Stimulated activated naive CD8-positive, alpha-beta T cell treated with anti-CD3 and anti-CD28 coated beads, Interleukin-15, Interleukin-2, amounts not matched to agents 100 ng/mL and 50 ng/mL, for 24 hours (primary cell): ENCODE measurements around the gene RENBP.
A peak's percentile ranks its signal among the peaks of the same experiment; 100 is the strongest.

Experiments
- H3K27ac Mint-ChIP-seq: one replicate; pipeline ENCODE4 v1.8.0; 2021; ENCODE audit warnings: mild to moderate bottlenecking, mixed read lengths
- H3K27me3 Mint-ChIP-seq: one replicate; pipeline ENCODE4 v1.8.0; 2021; ENCODE audit warnings: mixed read lengths
- H3K36me3 Mint-ChIP-seq: one replicate; pipeline ENCODE4 v1.8.0; 2021; ENCODE audit warnings: low read depth, mixed read lengths
- H3K4me1 Mint-ChIP-seq: one replicate; pipeline ENCODE4 v1.8.0; 2021; ENCODE audit warnings: low read depth, mixed read lengths
- H3K4me3 Mint-ChIP-seq: one replicate; pipeline ENCODE4 v1.8.0; 2021; ENCODE audit warnings: mild to moderate bottlenecking, mixed read lengths
- H3K9me3 Mint-ChIP-seq: one replicate; pipeline ENCODE4 v1.8.0; 2021; ENCODE audit warnings: mixed read lengths

The RENBP gene

GRCh38 chrX:153966283-153966688, 21.8 kb upstream of the RENBP start:
- Mint-ChIP-seq H3K9me3 (no peaks in the 10 kb centered on the region), H3K4me3 (peak overlapping the region; percentile 92), H3K36me3 (peaks cover 26% of the 10 kb centered on the region), H3K27me3 (no peaks in the 10 kb centered on the region), H3K4me1 (peaks cover 30% of the 10 kb centered on the region), H3K27ac (peak overlapping the region; percentile 86)

GRCh38 chrX:153965406-153965805, 21.0 kb upstream of the RENBP start:
- H3K27me3 Mint-ChIP-seq: no peaks in the 10 kb centered on the region
- H3K27ac Mint-ChIP-seq: peak overlapping the region; percentile 45
- H3K9me3 Mint-ChIP-seq: no peaks in the 10 kb centered on the region
- H3K36me3 Mint-ChIP-seq: peaks cover 32% of the 10 kb centered on the region
- H3K4me3 Mint-ChIP-seq: no peak overlapping the region
- H3K4me1 Mint-ChIP-seq: peaks cover 30% of the 10 kb centered on the region

- Mint-ChIP-seq H3K4me1 (peaks cover 30% of the 10 kb centered on the region), H3K4me3 (no peak overlapping the region), H3K27me3 (no peaks in the 10 kb centered on the region), H3K27ac (no peak overlapping the region), H3K9me3 (no peaks in the 10 kb centered on the region), H3K36me3 (peaks cover 26% of the 10 kb centered on the region)
Observed at GRCh38 chrX:153964105-153964504, 19.7 kb upstream of the RENBP start.

GRCh38 chrX:153963546-153963945, 19.1 kb upstream of the RENBP start:
- H3K4me3 Mint-ChIP-seq: no peak overlapping the region
- no peak overlapping the region for H3K27ac Mint-ChIP-seq
- H3K9me3 Mint-ChIP-seq: no peaks in the 10 kb centered on the region
- H3K27me3 Mint-ChIP-seq: no peaks in the 10 kb centered on the region
- peaks cover 26% of the 10 kb centered on the region for H3K36me3 Mint-ChIP-seq
- H3K4me1 Mint-ChIP-seq: peaks cover 30% of the 10 kb centered on the region

GRCh38 chrX:153961292-153961691, 16.8 kb upstream of the RENBP start:
- Mint-ChIP-seq H3K4me1 (peaks cover 9% of the 10 kb centered on the region), H3K36me3 (peaks cover 13% of the 10 kb centered on the region), H3K27me3 (no peaks in the 10 kb centered on the region), H3K9me3 (no peaks in the 10 kb centered on the region), H3K4me3 (no peak overlapping the region), H3K27ac (no peak overlapping the region)

- H3K27me3 Mint-ChIP-seq: no peaks in the 10 kb centered on the region
- H3K27ac Mint-ChIP-seq: no peak overlapping the region
- peaks cover 14% of the 10 kb centered on the region for H3K36me3 Mint-ChIP-seq
- H3K4me1 Mint-ChIP-seq: peaks cover 4% of the 10 kb centered on the region
- H3K9me3 Mint-ChIP-seq: no peaks in the 10 kb centered on the region
- no peak overlapping the region for H3K4me3 Mint-ChIP-seq
Observed at GRCh38 chrX:153960786-153961185, 16.3 kb upstream of the RENBP start.

- Mint-ChIP-seq H3K4me3 (no peak overlapping the region), H3K4me1 (no peaks in the 10 kb centered on the region), H3K36me3 (peaks cover 17% of the 10 kb centered on the region), H3K27ac (no peak overlapping the region), H3K27me3 (no peaks in the 10 kb centered on the region), H3K9me3 (no peaks in the 10 kb centered on the region)
Observed at GRCh38 chrX:153960077-153960476, 15.6 kb upstream of the RENBP start.

GRCh38 chrX:153959649-153960048, 15.2 kb upstream of the RENBP start:
- H3K27ac Mint-ChIP-seq: no peak overlapping the region

GRCh38 chrX:153958605-153959004, 14.2 kb upstream of the RENBP start:
- Mint-ChIP-seq H3K27me3 (no peaks in the 10 kb centered on the region), H3K36me3 (peaks cover 17% of the 10 kb centered on the region), H3K27ac (no peak overlapping the region), H3K9me3 (no peaks in the 10 kb centered on the region), H3K4me3 (no peak overlapping the region), H3K4me1 (no peaks in the 10 kb centered on the region)

More at GRCh38 chrX:153959649-153960048, 15.2 kb upstream of the RENBP start:
- Mint-ChIP-seq H3K4me1 (no peaks in the 10 kb centered on the region), H3K4me3 (no peak overlapping the region), H3K36me3 (peaks cover 17% of the 10 kb centered on the region), H3K9me3 (no peaks in the 10 kb centered on the region), H3K27me3 (no peaks in the 10 kb centered on the region)

GRCh38 chrX:153957224-153957623, 12.8 kb upstream of the RENBP start:
- Mint-ChIP-seq H3K27me3 (no peaks in the 10 kb centered on the region), H3K36me3 (peaks cover 12% of the 10 kb centered on the region), H3K4me3 (no peak overlapping the region), H3K27ac (peak overlapping the region; percentile 16), H3K9me3 (no peaks in the 10 kb centered on the region), H3K4me1 (no peaks in the 10 kb centered on the region)

- peaks cover 12% of the 10 kb centered on the region for H3K36me3 Mint-ChIP-seq
- H3K4me3 Mint-ChIP-seq: no peak overlapping the region
- H3K27me3 Mint-ChIP-seq: no peaks in the 10 kb centered on the region
- H3K9me3 Mint-ChIP-seq: no peaks in the 10 kb centered on the region
- peaks cover 3% of the 10 kb centered on the region for H3K4me1 Mint-ChIP-seq
- H3K27ac Mint-ChIP-seq: peak overlapping the region; percentile 76
Observed at GRCh38 chrX:153956044-153956907, 11.8 kb upstream of the RENBP start.

GRCh38 chrX:153955228-153955732, 10.8 kb upstream of the RENBP start:
- Mint-ChIP-seq H3K36me3 (peaks cover 15% of the 10 kb centered on the region), H3K4me3 (no peak overlapping the region), H3K9me3 (no peaks in the 10 kb centered on the region), H3K27me3 (no peaks in the 10 kb centered on the region), H3K27ac (no peak overlapping the region), H3K4me1 (peaks cover 13% of the 10 kb centered on the region)

- Mint-ChIP-seq H3K4me1 (peaks cover 13% of the 10 kb centered on the region), H3K36me3 (peaks cover 16% of the 10 kb centered on the region), H3K27me3 (no peaks in the 10 kb centered on the region), H3K9me3 (no peaks in the 10 kb centered on the region), H3K27ac (no peak overlapping the region), H3K4me3 (peak overlapping the region; percentile 10)
Observed at GRCh38 chrX:153954558-153955227, 10.2 kb upstream of the RENBP start.

- Mint-ChIP-seq H3K36me3 (peaks cover 16% of the 10 kb centered on the region), H3K4me1 (peaks cover 18% of the 10 kb centered on the region), H3K27me3 (no peaks in the 10 kb centered on the region), H3K9me3 (no peaks in the 10 kb centered on the region), H3K4me3 (peak overlapping the region; percentile 10), H3K27ac (no peak overlapping the region)
Observed at GRCh38 chrX:153953892-153954557, 9.6 kb upstream of the RENBP start.

- Mint-ChIP-seq H3K27ac (no peak overlapping the region), H3K4me1 (peaks cover 25% of the 10 kb centered on the region), H3K9me3 (no peaks in the 10 kb centered on the region), H3K27me3 (no peaks in the 10 kb centered on the region), H3K36me3 (peaks cover 16% of the 10 kb centered on the region), H3K4me3 (no peak overlapping the region)
Observed at GRCh38 chrX:153953342-153953830, 8.9 kb upstream of the RENBP start.
